Naive thymus-derived CD4-positive, alpha-beta T cell (primary cell): ENCODE measurements around the gene PLEKHA5. TPM values are rescaled to one million over a fixed set of nuclear protein-coding genes. Genes with fewer than 3 reads are reported as not detected.
"Not testable (repeated sequence)": the region's sequence is repeated elsewhere in the genome, so short reads cannot be mapped to it uniquely, and the experiment has no call there.

Experiments used
- ATAC-seq: fragments of 150-1000 bp; cut with Tn5 transposase; 2 replicates; pipeline ENCODE4 v1.10.0; 2021; ENCODE audit warnings: mild to moderate bottlenecking, moderate library complexity
- CTCF ChIA-PET: fragments of 350-600 bp; sonication (Branson Sonifier 250); formaldehyde crosslinking; loops from one replicate; lab custom pipeline; 2021; ENCODE audit warnings: antibody characterized with exemption; lab: Charles Lee
- POLR2A ChIA-PET: fragments of 350-600 bp; sonication (Branson Sonifier 250); formaldehyde crosslinking; loops from one replicate; lab custom pipeline; 2021; ENCODE audit warnings: antibody characterized with exemption, inconsistent platforms; lab: Charles Lee
- DNase-seq, 9 donors: peaks; one replicate each; pipeline versions ENCODE4 v3.0.0 to v3.0.0-alpha.2; 2020 to 2022; ENCODE audit warnings: mixed read lengths in 1 of 9
- H3K27ac ChIP-seq: one replicate; pipeline ENCODE4 v1.7.0; 2013; ENCODE audit warnings: mild to moderate bottlenecking, low read depth, low read length, moderate library complexity
- H3K27me3 ChIP-seq, 2 donors: one replicate each; pipeline ENCODE4 v1.7.0; 2013; ENCODE audit warnings: low read length in 2 of 2, mild to moderate bottlenecking in 2 of 2, moderate library complexity in 2 of 2; ENCODE audit not compliant: control insufficient read depth in 2 of 2, insufficient read depth in 2 of 2
- H3K36me3 ChIP-seq, 3 experiments: 1 replicate in 2 of 3; 2 replicates in 1 of 3; pipeline ENCODE4 v1.7.0; 2013; ENCODE audit warnings: low read length in 3 of 3, mild to moderate bottlenecking in 3 of 3, moderate library complexity in 1 of 3; ENCODE audit not compliant: insufficient read depth in 3 of 3, control insufficient read depth in 2 of 3
- H3K4me1 ChIP-seq, 2 donors: one replicate each; pipeline ENCODE4 v1.7.0; 2013; ENCODE audit warnings: low read length in 2 of 2, mild to moderate bottlenecking in 2 of 2, moderate library complexity in 1 of 2; ENCODE audit not compliant: control insufficient read depth in 2 of 2, insufficient read depth in 2 of 2
- H3K4me3 ChIP-seq: 2 replicates; pipeline ENCODE4 v1.7.0; 2013; ENCODE audit warnings: mild to moderate bottlenecking, low read length
- H3K9me3 ChIP-seq, 3 experiments: 1 replicate in 2 of 3; 2 replicates in 1 of 3; pipeline ENCODE4 v1.7.0; 2013; ENCODE audit warnings: low read length in 3 of 3; ENCODE audit not compliant: control insufficient read depth in 2 of 3
- H3K27ac Mint-ChIP-seq, 9 donors: one replicate each; pipeline ENCODE4 v1.8.0; 2020 to 2022; ENCODE audit warnings: mixed read lengths in 9 of 9, mild to moderate bottlenecking in 8 of 9, moderate library complexity in 5 of 9, inconsistent platforms in 2 of 9
- H3K27me3 Mint-ChIP-seq, 5 donors: one replicate each; pipeline ENCODE4 v1.8.0; 2021 to 2022; ENCODE audit warnings: mixed read lengths in 5 of 5, mild to moderate bottlenecking in 1 of 5
- H3K36me3 Mint-ChIP-seq, 5 donors: one replicate each; pipeline ENCODE4 v1.8.0; 2020 to 2022; ENCODE audit warnings: mixed read lengths in 5 of 5, mild to moderate bottlenecking in 3 of 5, inconsistent platforms in 1 of 5
- H3K4me1 Mint-ChIP-seq, 7 donors: one replicate each; pipeline ENCODE4 v1.8.0; 2020 to 2022; ENCODE audit warnings: mixed read lengths in 7 of 7, mild to moderate bottlenecking in 3 of 7, inconsistent platforms in 1 of 7
- H3K4me3 Mint-ChIP-seq, 10 donors: one replicate each; pipeline ENCODE4 v1.8.0; 2020 to 2022; ENCODE audit warnings: mild to moderate bottlenecking in 10 of 10, mixed read lengths in 10 of 10, moderate library complexity in 6 of 10, inconsistent platforms in 2 of 10
- H3K9me3 Mint-ChIP-seq, 11 donors: one replicate each; pipeline ENCODE4 v1.8.0; 2020 to 2022; ENCODE audit warnings: mixed read lengths in 11 of 11, mild to moderate bottlenecking in 4 of 11, inconsistent platforms in 1 of 11, moderate library complexity in 1 of 11
- intact Hi-C, 2 donors: fragments of 100-400 bp; cut with micrococcal nuclease; formaldehyde crosslinking; loops; one replicate each; pipeline ENCODE4 v1.15.1; 2023
- polyA plus RNA-seq, 2 donors: library from polyadenylated mRNA; unstranded; fragments of 300-500 nt; fragmentation: Illumina TruSeq; gene quantifications; one replicate each; pipeline ENCODE4 v1.2.3, GENCODE V29; 2021
- total RNA-seq, 6 experiments: library from RNA in 5 of 6; stranded (reverse) in 5 of 6; gene quantifications; 1 replicate in 5 of 6; 2 replicates in 1 of 6; pipeline ENCODE4 v1.2.3 and lab custom pipeline; 2021 to 2026

Gene PLEKHA5
- total and polyA plus RNA-seq, 7 experiments from 2014 or later = 0.32 to 5.3 (median 1.3) TPM

GRCh38 chr12:19413582-19413981, 284.0 kb downstream of the PLEKHA5 start:
- H3K36me3 Mint-ChIP-seq, H3K4me3 ChIP-seq, POLR2A ChIA-PET, DNase-seq, H3K36me3 ChIP-seq, H3K27me3 ChIP-seq, H3K27ac Mint-ChIP-seq, H3K4me1 Mint-ChIP-seq, H3K9me3 ChIP-seq, H3K4me3 Mint-ChIP-seq, CTCF ChIA-PET, intact Hi-C loops, H3K27me3 Mint-ChIP-seq, H3K27ac ChIP-seq, H3K9me3 Mint-ChIP-seq, ATAC-seq, H3K4me1 ChIP-seq: not testable (repeated sequence)

- H3K27me3 ChIP-seq = no peaks in the 10 kb centered on the region
- peaks cover 0 to 3% (median 0%) of the 10 kb centered on the region in 5 donors for H3K36me3 Mint-ChIP-seq
- no peaks in the 10 kb centered on the region for H3K36me3 ChIP-seq
- no peak for ATAC-seq
- H3K4me1 ChIP-seq = no peaks in the 10 kb centered on the region
- ChIA-PET CTCF (no interaction called here), POLR2A (no interaction called here)
- no peak overlapping the region for H3K4me3 Mint-ChIP-seq
- intact Hi-C loops = no loop called here
- no peak overlapping the region for H3K27ac Mint-ChIP-seq
- H3K27me3 Mint-ChIP-seq = peaks cover 0 to 6% (median 0%) of the 10 kb centered on the region in 5 donors
- H3K9me3 ChIP-seq = no peaks in the 10 kb centered on the region
- H3K4me3 ChIP-seq = no peak overlapping the region
- DNase-seq = no peak
- H3K4me1 Mint-ChIP-seq = peaks cover 0 to 2% (median 0%) of the 10 kb centered on the region in 7 donors
- H3K9me3 Mint-ChIP-seq = no peaks in the 10 kb centered on the region
- no peak overlapping the region for H3K27ac ChIP-seq
Measured at GRCh38 chr12:19415563-19415962, 286.0 kb downstream of the PLEKHA5 start.

- ChIA-PET POLR2A (no interaction called here), CTCF (no interaction called here)
- Mint-ChIP-seq H3K4me3 (no peak overlapping the region), H3K27ac (no peak overlapping the region), H3K9me3 (peaks cover 0 to 3% (median 0%) of the 10 kb centered on the region in 11 donors), H3K36me3 (peaks cover 0 to 3% (median 2%) of the 10 kb centered on the region in 5 donors), H3K27me3 (no peaks in the 10 kb centered on the region), H3K4me1 (peaks cover 0 to 10% (median 5%) of the 10 kb centered on the region in 7 donors)
- intact Hi-C loops = no loop called here
- no peaks in the 10 kb centered on the region for H3K27me3 ChIP-seq
- no peak for ATAC-seq
- H3K4me1 ChIP-seq = no peaks in the 10 kb centered on the region
- no peaks in the 10 kb centered on the region for H3K36me3 ChIP-seq
- DNase-seq = peak in 1 of 9 donors; percentile 1
- H3K9me3 ChIP-seq = no peaks in the 10 kb centered on the region
- no peak overlapping the region for H3K27ac ChIP-seq
- H3K4me3 ChIP-seq = no peak overlapping the region
Measured at GRCh38 chr12:19419086-19419485, 289.6 kb downstream of the PLEKHA5 start.

GRCh38 chr12:19421503-19422282, 292.2 kb downstream of the PLEKHA5 start:
- peak in 1 of 9 donors; percentile 9 for DNase-seq
- Histone ChIP-seq H3K4me1 (no peaks in the 10 kb centered on the region), H3K36me3 (no peaks in the 10 kb centered on the region), H3K9me3 (no peaks in the 10 kb centered on the region), H3K27me3 (no peaks in the 10 kb centered on the region), H3K4me3 (no peak overlapping the region), H3K27ac (no peak overlapping the region)
- Mint-ChIP-seq H3K4me1 (peaks cover 0 to 10% (median 5%) of the 10 kb centered on the region in 7 donors), H3K27me3 (no peaks in the 10 kb centered on the region), H3K9me3 (peaks cover 0 to 6% (median 0%) of the 10 kb centered on the region in 11 donors), H3K36me3 (peaks cover 0 to 5% (median 3%) of the 10 kb centered on the region in 5 donors), H3K4me3 (no peak overlapping the region), H3K27ac (peak overlapping the region in 2 of 9 donors; percentile 36 to 84)
- ATAC-seq = no peak
- ChIA-PET CTCF (no interaction called here), POLR2A (no interaction called here)
- intact Hi-C loops = no loop called here

- Histone ChIP-seq H3K4me1 (no peaks in the 10 kb centered on the region), H3K27me3 (no peaks in the 10 kb centered on the region), H3K36me3 (no peaks in the 10 kb centered on the region), H3K4me3 (no peak overlapping the region), H3K9me3 (no peaks in the 10 kb centered on the region), H3K27ac (no peak overlapping the region)
- CTCF ChIA-PET = no interaction called here
- ATAC-seq (no peak), DNase-seq (peak in 1 of 9 donors; percentile 6)
- H3K4me1 Mint-ChIP-seq = peaks cover 0 to 12% (median 5%) of the 10 kb centered on the region in 7 donors
- H3K4me3 Mint-ChIP-seq = no peak overlapping the region
- H3K27ac Mint-ChIP-seq = peak overlapping the region in 1 of 9 donors; percentile 82
- intact Hi-C loops = no loop called here
- H3K27me3 Mint-ChIP-seq = no peaks in the 10 kb centered on the region
- H3K9me3 Mint-ChIP-seq = peaks cover 0 to 9% (median 2%) of the 10 kb centered on the region in 11 donors
- H3K36me3 Mint-ChIP-seq = peaks cover 0 to 6% (median 4%) of the 10 kb centered on the region in 5 donors
- POLR2A ChIA-PET = no interaction called here
Measured at GRCh38 chr12:19423166-19423930, 293.8 kb downstream of the PLEKHA5 start.
